Stimulated activated CD8-positive, alpha-beta memory T cell treated with anti-CD3 and anti-CD28 coated beads, Interleukin-12 subunit alpha, Interleukin-12 subunit beta, amount 100 ng/mL, for 24 hours (primary cell): ENCODE measurements around the gene NKAIN4.
"Not testable (repeated sequence)": the region's sequence is repeated elsewhere in the genome, so short reads cannot be mapped to it uniquely, and the experiment has no call there.

Experiments
- DNase-seq: peaks from one replicate; pipeline ENCODE4 v3.0.0-alpha.2; 2020; ENCODE audit errors: extremely low read depth

NKAIN4 gene

GRCh38 chr20:63238031-63238430 is 16.2 kb downstream of the NKAIN4 start:
- no peak for DNase-seq

- DNase-seq: no peak
These were observed 18.0 kb downstream of the NKAIN4 start for GRCh38 chr20:63236116-63236837.

GRCh38 chr20:63235399-63235983 is 18.8 kb downstream of the NKAIN4 start, which contains the start of gene BIRC7:
Gene BIRC7 (plus strand): TSS chr20:63235905. CDS start chr20:63236097, 192 bp downstream.
- no peak for DNase-seq

- DNase-seq: no peak
These were observed 19.4 kb downstream of the NKAIN4 start for GRCh38 chr20:63234693-63235398.

GRCh38 chr20:63233924-63234323 is 20.3 kb downstream of the NKAIN4 start:
- DNase-seq: no peak

- DNase-seq: no peak
These were observed 21.3 kb downstream of the NKAIN4 start for GRCh38 chr20:63233061-63233344.

- DNase-seq: no peak
These were observed 21.8 kb downstream of the NKAIN4 start for GRCh38 chr20:63232235-63233060.

- no peak for DNase-seq
These were observed 23.4 kb downstream of the NKAIN4 start for GRCh38 chr20:63230800-63231268.

- DNase-seq: no peak
These were observed 25.5 kb downstream of the NKAIN4 start for GRCh38 chr20:63228806-63229205.

GRCh38 chr20:63227260-63227659 is 27.0 kb downstream of the NKAIN4 start:
- DNase-seq: no peak

- DNase-seq: no peak
These were observed 28.0 kb downstream of the NKAIN4 start for GRCh38 chr20:63226042-63226943.

- DNase-seq: no peak
These were observed 29.2 kb downstream of the NKAIN4 start for GRCh38 chr20:63225082-63225454.

GRCh38 chr20:63224412-63225081 is 29.7 kb downstream of the NKAIN4 start:
- DNase-seq: no peak

GRCh38 chr20:63223826-63224207 is 30.4 kb downstream of the NKAIN4 start:
- DNase-seq: no peak

GRCh38 chr20:63223121-63223825 is 31.0 kb downstream of the NKAIN4 start:
- peak; percentile 16 for DNase-seq

- no peak for DNase-seq
These were observed 31.7 kb downstream of the NKAIN4 start for GRCh38 chr20:63222541-63222940.

GRCh38 chr20:63221400-63222053 is 32.7 kb downstream of the NKAIN4 start:
- DNase-seq: not testable (repeated sequence)

- DNase-seq: no peak
These were observed 33.4 kb downstream of the NKAIN4 start for GRCh38 chr20:63220696-63221399.
